NCI-H774 (cell line): ENCODE results near the gene FAHD1.
"Not testable (repeated sequence)": the region's sequence is repeated elsewhere in the genome, so short reads cannot be mapped to it uniquely, and the experiment has no call there.

Source experiments
- DNase-seq: peaks from one replicate; lab custom pipeline; 2025; lab: John Stamatoyannopoulos, UW

Gene FAHD1

DNA sequence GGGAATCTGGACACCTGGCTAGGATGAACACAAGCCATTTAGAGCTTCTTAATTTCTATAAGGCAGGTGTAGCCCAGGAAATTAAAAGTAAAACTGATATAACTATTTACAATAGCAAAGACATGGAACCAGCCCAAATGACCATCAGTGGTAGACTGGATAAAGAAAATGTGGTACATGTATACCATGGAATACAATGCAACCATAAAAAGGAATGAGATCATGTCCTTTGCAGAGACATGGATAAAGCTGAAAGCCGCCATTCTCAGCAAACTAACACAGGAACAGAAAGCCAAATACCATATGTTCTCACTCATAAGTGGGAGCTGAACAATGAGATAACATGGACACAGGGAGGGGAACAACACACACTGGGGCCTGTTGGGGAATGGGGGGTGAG lies 19.4 kb downstream of the FAHD1 start:
- no peak for DNase-seq

DNA sequence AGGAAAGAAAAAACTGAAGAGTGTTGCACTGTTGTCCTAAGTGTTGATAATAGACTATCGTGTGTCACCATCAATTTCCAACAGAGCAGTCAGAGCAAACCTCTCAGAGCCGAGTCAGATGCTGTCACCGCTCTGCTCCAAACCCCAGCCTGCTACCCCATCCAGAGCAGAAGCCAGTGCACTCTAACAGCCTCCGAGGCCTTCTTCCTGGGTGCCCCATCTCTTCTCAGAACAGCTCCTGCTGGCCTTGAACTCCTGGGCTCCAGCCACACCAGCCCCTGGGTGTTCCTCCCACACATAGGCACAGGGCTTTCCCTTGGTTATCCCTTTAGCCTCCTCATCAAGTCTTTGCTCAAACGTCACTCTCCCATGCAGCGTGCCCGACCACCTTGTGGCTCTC lies 24.0 kb downstream of the FAHD1 start:
- no peak for DNase-seq

DNA sequence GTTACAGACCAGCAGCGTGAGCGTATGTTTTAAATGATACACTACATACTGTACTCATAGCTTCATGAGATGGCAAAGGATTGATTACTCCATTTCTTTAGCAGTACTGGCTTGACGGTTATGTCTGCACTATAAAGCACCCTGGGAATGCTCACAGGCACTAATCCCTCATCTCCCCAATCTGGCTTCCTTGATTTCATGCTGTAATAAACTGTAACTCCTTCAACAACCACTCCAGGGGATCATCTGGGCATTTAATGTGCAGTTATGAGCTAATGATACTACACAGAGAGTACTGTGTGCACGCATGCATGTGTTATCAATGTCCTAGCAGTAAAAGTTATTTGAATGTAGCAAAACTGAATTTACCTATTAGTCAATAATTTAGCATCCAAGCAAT lies 24.8 kb downstream of the FAHD1 start:
- DNase-seq: no peak

GRCh38 chr16:1857433-1858097 lies 30.6 kb downstream of the FAHD1 start:
- DNase-seq: no peak

DNA sequence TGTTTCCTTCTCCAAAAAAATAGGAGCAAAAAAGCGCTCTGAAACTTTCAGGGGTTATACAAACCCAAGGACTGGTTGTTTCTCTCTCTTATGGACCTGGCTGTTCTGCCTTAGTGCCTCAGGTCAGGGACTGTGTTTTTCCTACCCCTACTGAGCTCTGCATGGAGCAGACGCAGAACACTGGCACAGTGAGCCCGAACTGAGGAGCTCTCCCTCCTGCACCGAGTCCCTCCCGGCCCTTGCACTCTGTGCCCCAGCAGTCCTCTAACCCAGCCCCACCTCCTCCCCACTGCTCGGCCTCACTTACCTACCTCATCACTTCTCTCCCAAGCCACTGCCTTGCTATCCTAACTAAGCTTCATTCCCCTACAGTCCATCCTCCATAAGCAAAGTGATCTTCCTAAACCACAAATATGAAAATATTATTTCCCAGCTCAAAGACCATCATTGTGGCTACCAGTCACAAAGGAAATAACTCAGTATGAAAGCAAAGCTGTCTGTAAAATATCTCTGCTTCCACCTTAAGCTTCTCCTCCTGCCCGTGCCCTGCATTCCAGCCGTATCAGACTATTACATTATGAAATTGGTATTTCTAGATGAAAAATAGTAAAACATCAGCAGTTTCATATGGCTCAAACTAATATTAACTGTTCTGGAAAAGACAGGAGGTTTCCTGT lies 31.3 kb downstream of the FAHD1 start:
- no peak for DNase-seq

DNA sequence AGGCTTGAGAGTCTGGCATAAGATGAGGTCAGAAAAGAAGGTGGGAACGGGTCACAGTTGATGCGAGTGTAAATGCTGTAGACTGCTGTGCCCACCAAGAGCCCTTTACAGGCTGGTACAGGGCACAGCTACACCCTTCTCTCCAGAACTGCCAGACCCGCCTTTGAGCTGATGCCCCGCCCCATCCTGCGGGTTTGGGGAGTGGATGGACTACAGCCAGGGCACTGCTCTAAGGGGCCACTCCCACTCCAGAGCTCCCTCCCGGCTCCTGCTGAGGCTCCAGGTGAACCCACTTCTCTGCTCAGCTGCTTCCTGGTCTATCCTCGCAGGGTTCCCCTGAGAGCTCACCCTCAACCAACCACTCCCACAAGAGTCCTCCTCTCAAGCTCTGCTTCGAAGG lies 32.6 kb downstream of the FAHD1 start:
- no peak for DNase-seq

DNA sequence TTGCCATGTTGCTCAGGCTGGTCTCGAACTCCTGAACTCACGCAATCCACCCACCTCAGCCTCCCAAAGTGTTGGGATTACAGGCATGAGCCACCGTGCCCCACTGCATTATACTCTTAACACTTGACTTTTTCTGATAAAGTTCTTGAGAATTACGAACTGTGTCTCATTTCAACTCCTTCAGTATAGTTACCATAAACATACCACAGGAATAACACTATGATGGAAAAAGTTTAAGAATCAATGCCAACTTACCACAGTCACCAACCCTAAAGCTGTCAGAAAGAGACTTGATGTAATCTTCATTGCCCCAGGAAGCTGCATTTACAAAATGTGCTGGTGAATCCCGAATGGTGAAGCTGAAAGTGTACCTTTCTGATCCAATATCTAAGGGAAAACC lies 34.7 kb downstream of the FAHD1 start:
- DNase-seq: no peak

DNA sequence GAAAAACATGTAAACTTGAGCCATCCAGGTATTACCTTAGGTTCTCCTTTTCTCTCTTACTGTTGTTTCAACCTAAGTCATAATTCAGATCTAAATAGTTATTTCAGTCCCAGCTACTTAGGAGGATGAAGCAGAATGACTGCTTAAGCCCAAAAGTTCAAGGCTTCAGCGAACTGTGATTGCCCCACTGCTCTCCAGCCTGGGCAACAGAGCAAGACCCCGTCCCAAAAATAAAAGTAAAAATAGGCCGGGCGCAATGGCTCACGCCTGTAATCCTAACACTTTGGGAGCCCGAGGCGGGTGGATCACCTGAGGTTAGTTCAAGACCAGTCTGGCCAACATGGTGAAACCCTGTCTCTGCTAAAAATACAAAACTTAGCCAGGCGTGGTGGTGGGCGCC lies 35.4 kb downstream of the FAHD1 start:
- DNase-seq: no peak

GRCh38 chr16:1863681-1864460 lies 36.9 kb downstream of the FAHD1 start:
- no peak for DNase-seq

DNA sequence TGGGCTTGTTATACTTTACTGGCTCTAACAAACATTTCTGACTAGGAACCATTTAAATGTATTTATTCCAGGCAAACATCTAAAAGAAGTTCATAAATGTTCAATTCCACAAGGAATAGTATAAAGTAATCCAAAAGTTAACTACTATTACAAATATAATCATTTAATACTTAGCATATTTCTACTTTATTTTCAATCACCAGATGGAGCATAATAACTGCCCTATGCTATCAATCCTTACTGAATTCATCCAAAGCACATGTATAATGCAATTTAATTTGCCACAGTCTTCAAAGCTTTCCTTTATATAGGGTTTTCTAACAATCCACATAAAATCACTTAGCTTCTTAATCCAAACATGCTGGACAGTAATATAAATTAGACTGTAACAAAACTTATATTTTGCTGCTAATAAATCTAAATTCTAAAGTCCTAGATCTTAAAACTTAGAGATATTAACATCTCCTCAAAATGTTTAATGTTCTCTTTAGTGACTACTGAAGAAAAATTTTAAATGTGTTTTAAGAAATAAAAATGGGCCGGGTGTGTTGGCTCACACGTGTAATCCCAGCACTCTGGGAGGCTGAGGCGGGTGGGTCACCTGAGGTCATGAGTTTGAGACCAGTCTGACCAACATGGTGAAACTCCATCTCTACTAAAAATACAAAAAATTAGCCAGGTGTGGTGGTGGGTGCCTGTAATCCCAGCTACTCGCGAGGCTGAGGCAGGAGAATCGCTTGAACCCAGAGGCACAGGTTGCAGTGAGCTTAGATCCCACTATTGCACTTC lies 39.1 kb downstream of the FAHD1 start:
- no peak for DNase-seq

DNA sequence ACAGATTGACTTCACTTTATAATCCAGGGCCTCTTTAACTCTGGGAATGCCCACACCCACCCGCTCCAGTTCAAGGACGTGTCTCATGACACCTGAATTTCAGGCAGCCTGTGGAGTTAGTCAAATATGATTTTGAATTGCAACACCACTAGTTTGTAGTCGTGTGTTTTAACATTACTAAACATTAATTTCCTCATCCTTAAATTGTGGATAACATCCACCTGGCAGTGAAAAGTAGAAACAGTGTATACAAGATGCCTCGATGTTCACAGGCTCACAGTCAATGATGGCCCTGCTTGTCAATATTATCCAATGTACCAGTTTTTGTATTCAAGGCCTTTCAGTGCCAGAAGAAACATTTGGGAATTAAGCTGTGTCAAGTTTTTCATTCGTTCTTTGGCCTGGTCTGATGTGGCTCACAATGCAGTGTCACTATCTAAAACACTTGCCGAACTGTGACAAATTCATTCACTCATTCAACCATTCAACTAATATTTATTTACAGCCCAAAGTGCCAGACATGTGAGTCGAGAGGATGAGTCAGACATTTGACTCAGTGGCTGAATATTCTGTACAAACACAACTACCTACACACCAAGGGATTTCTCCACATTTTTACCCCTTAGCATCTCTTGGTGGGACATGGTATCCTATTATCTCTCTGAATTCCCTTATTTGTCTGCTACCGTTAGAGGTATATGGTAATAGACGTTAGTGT lies 43.5 kb downstream of the FAHD1 start:
- DNase-seq: no peak

DNA sequence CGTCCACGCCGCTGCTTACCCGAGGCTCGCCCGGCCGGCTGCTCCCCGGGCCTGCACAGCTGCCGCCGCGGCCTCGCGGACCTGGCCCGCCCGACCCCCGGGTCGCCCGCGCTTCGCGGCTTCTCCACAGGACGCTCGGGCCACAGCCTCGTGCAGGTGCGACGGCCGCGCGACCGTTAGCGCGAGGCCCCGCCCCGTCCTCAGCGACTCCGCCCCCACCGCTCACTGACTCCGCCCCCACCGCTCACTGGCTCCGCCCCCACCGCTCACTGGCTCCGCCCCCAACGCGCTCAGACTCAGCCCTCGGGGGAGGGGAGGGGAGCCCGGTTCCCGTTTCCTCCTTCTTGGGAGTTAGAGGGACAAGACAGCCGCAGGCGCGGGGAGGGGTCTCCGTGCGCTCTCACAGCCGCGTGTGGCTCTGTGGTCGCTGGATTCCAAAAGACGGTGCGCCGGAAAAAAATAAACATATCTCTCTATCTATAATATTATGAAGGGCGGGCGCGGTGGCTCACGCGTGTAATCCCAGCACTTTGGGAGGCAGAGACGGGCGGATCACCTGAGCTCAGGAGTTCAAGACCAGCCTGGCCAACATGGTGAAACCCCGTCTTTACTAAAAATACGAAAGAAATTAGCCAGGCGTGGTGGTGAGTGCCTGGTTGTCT lies 45.1 kb downstream of the FAHD1 start, which contains the start of gene MEIOB:
Gene MEIOB (minus strand): TSS at position 191 of the 662 bp plus-strand sequence. CDS start 3,989 bp downstream, outside the sequence.
- no peak for DNase-seq

DNA sequence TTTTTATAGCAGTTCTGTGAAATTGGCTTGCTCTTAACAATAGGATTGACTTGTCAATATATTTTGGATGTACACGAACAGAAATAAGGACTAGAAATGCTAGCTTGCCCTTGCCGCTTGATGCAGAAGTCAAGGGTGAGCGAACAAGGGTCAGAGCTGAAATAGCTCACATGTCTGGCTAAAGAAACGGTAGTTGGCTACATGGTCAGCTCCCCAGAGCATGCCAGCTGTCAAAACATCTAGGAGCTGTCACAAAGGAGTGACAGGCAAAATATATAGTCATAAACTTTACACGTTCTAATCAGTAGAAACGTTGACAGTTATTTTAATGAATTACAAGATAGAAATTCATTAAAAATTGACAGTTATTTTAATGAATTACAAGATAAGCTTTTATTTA lies 47.8 kb downstream of the FAHD1 start:
- DNase-seq: no peak

DNA sequence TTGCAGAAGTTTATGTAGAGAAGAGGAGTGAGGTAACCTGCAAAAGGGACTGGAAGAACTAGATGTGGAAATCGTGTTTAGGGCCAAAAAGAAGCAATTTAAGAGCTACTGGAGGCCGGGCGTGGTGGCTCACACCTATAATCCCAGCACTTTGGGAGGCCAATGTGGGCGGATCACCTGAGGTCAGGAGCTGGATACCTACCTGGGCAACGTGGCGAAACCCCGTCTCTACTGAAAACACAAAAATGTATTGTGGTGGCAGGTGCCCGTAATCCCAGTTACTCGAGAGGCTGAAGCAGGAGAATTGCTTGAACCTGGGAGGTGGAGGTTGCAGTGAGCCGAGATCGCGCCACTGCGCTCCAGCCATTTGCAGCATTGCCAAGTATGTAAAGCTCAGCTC lies 49.1 kb downstream of the FAHD1 start:
- not testable (repeated sequence) for DNase-seq

DNA sequence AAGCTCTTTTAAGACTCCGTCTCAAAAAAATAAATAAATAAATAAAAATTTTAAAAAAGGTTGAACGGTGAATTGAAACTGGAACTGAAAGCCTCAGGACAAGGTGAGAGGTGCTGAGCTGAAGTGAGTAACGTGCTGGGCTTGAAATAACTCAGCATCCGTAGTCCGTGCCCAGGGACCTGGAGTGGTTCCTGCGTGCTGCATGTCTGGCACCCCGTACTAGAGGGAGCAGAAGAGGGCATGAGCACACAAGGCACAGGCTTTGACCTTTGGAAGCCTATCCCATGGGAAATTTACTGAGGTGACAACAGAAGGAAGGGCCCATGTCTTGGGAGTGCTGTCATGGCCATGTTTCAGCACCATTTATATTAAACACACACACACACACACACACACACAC lies 49.5 kb downstream of the FAHD1 start:
- DNase-seq: no peak

DNA sequence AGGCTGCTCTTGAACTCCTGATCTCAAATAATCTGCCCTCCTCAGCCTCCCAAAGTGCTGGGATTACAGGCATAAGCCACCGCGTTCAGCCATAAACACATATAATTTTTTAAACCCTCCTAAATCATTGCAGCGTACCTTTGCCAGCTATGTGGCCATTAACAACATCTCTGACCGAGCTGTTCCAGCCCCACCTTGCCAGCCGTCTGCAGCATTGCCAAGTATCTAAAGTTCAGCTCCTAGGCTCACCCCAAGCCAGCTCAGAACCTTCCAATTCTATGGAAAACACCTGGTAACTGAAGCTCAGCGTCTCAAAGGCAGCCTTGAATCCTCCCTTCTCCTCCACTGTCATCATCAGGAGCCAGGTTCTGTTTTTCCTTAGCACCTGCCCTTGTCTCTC lies 50.1 kb downstream of the FAHD1 start:
- DNase-seq: no peak

GRCh38 chr16:1877804-1878203 lies 50.8 kb downstream of the FAHD1 start:
- DNase-seq: no peak

GRCh38 chr16:1878256-1878655 lies 51.2 kb downstream of the FAHD1 start:
- DNase-seq: no peak
